Tibial artery (tissue), 4 donors: Measurements from ENCODE around the gene RETREG3.
A peak's percentile ranks its signal among the peaks of the same experiment; 100 is the strongest.
"Not testable (repeated sequence)": the region's sequence is repeated elsewhere in the genome, so short reads cannot be mapped to it uniquely, and the experiment has no call there.

Source experiments
- DNase-seq, 2 donors: peaks; one replicate each; pipeline ENCODE4 v3.0.0-alpha.2; 2019
- H3K27ac ChIP-seq, 2 donors: fragments of 200-600 bp; sonication (generic) in 1 of 2; 1 replicate in 1 of 2; 2 replicates in 1 of 2; pipeline ENCODE4 v1.5.1; 2018 to 2019; ENCODE audit warnings: mild to moderate bottlenecking in 1 of 2
- H3K27me3 ChIP-seq, 2 donors: fragments of 200-600 bp; sonication (generic) in 1 of 2; one replicate each; pipeline versions ENCODE4 v1.5.1 to v1.6.0; 2016 to 2019
- H3K36me3 ChIP-seq, 3 donors: fragments of 200-600 bp; sonication (generic) in 2 of 3; one replicate each; pipeline ENCODE4 v1.5.1; 2016 to 2019; ENCODE audit warnings: mild to moderate bottlenecking in 2 of 3
- H3K4me1 ChIP-seq, 4 donors: fragments of 200-600 bp; sonication (generic) in 2 of 4; 1 replicate in 3 of 4; 2 replicates in 1 of 4; pipeline ENCODE4 v1.5.1; 2016 to 2019
- H3K4me3 ChIP-seq, 2 donors: fragments of 200-600 bp; sonication (generic) in 1 of 2; 1 replicate in 1 of 2; 2 replicates in 1 of 2; pipeline ENCODE4 v1.5.1; 2018 to 2019; ENCODE audit warnings: mild to moderate bottlenecking in 2 of 2
- H3K9me3 ChIP-seq, 3 donors: fragments of 200-600 bp; sonication (generic) in 1 of 3; one replicate each; pipeline ENCODE4 v1.5.1; 2016 to 2019
- CTCF ChIP-seq, 2 experiments: fragments of 200-600 bp in 1 of 2; fragments of 450-650 bp in 1 of 2; IDR thresholded peaks; one replicate each; pipeline ENCODE4 v1.5.1; 2017 to 2019; ENCODE audit warnings: antibody characterized with exemption in 2 of 2, mild to moderate bottlenecking in 1 of 2, moderate library complexity in 1 of 2
- intact Hi-C: fragments of 100-400 bp; cut with DNase I; formaldehyde crosslinking; loops from one replicate; pipeline ENCODE4 v1.15.0; 2023; ENCODE audit warnings: low total_unique reads

The RETREG3 gene

GRCh38 chr17:42555122-42555622, 54.0 kb downstream of the RETREG3 start:
- intact Hi-C loops: no loop called here
- Histone ChIP-seq H3K9me3 (no peaks in the 10 kb centered on the region), H3K4me3 (peak overlapping the region; percentile 70 to 92), H3K27me3 (no peaks in the 10 kb centered on the region), H3K27ac (peak overlapping the region; percentile 83 to 93), H3K36me3 (no peaks in the 10 kb centered on the region), H3K4me1 (peaks cover 0 to 32% (median 25%) of the 10 kb centered on the region in 4 donors)
- TF ChIP-seq CTCF (IDR thresholded peaks at IDR 0.05): no peak
- DNase-seq: no peak

- DNase-seq: peak; percentile 85 to 91
- peaks cover 0 to 32% (median 23%) of the 10 kb centered on the region in 4 donors for H3K4me1 ChIP-seq
- no peak for TF ChIP-seq CTCF (IDR thresholded peaks at IDR 0.05)
- intact Hi-C loops: no loop called here
- H3K9me3 ChIP-seq: no peaks in the 10 kb centered on the region
- no peaks in the 10 kb centered on the region for H3K36me3 ChIP-seq
- H3K27ac ChIP-seq: peak overlapping the region; percentile 83 to 93
- H3K4me3 ChIP-seq: peak overlapping the region; percentile 70 to 92
- no peaks in the 10 kb centered on the region for H3K27me3 ChIP-seq
These were observed 54.7 kb downstream of the RETREG3 start for GRCh38 chr17:42554250-42555121.

GRCh38 chr17:42553866-42554249, 55.3 kb downstream of the RETREG3 start:
- peak overlapping the region; percentile 83 to 93 for H3K27ac ChIP-seq
- H3K4me3 ChIP-seq: peak overlapping the region; percentile 70 to 92
- no peak for TF ChIP-seq CTCF (IDR thresholded peaks at IDR 0.05)
- DNase-seq: no peak
- no peaks in the 10 kb centered on the region for H3K36me3 ChIP-seq
- intact Hi-C loops: no loop called here
- peaks cover 0 to 33% (median 23%) of the 10 kb centered on the region in 4 donors for H3K4me1 ChIP-seq
- H3K9me3 ChIP-seq: no peaks in the 10 kb centered on the region
- no peaks in the 10 kb centered on the region for H3K27me3 ChIP-seq

GRCh38 chr17:42553161-42553818, 55.9 kb downstream of the RETREG3 start:
- Histone ChIP-seq H3K4me1 (peaks cover 0 to 38% (median 23%) of the 10 kb centered on the region in 4 donors), H3K36me3 (peaks cover 0 to 2% (median 0%) of the 10 kb centered on the region in 3 donors), H3K4me3 (peak overlapping the region; percentile 70 to 92), H3K27ac (peak overlapping the region; percentile 83 to 93), H3K9me3 (no peaks in the 10 kb centered on the region), H3K27me3 (no peaks in the 10 kb centered on the region)
- DNase-seq: no peak
- intact Hi-C loops: no loop called here
- TF ChIP-seq CTCF (IDR thresholded peaks at IDR 0.05): no peak

GRCh38 chr17:42552736-42553135, 56.4 kb downstream of the RETREG3 start, which contains the start of gene HSD17B1:
Gene HSD17B1, plus strand, starts transcription at chr17:42552923. Its CDS starts 11 bp downstream, at chr17:42552934.
- intact Hi-C loops: not testable (repeated sequence)

More at GRCh38 chr17:42552736-42553135, 56.4 kb downstream of the RETREG3 start, which contains the start of gene HSD17B1:
- Histone ChIP-seq H3K4me3 (peak within 1 kb of the TSS; percentile 70 to 92), H3K27ac (peak within 1 kb of the TSS; percentile 83 to 93), H3K4me1 (peaks cover 0 to 44% (median 23%) of the 10 kb centered on the region in 4 donors)
- not testable (repeated sequence) for DNase-seq, H3K36me3 ChIP-seq, H3K9me3 ChIP-seq, H3K27me3 ChIP-seq
